Kidney (tissue), 14 donors: ENCODE measurements around the gene ZBTB47. TPM values are rescaled to one million over a fixed set of nuclear protein-coding genes. Genes with fewer than 3 reads are reported as not detected.
A peak's percentile ranks its signal among the peaks of the same experiment; 100 is the strongest.

Source experiments
- DNase-seq, 5 donors: peaks; one replicate each; pipeline ENCODE4 v3.0.0-alpha.2; 2013 to 2020
- FAIRE-seq: peaks from 2 replicates; lab custom pipeline; 2012; peaks lifted over from hg19 to GRCh38; lab: Jason Lieb, UNC
- H3K27ac ChIP-seq, 2 donors: one replicate each; pipeline ENCODE4 v1.7.0; 2013; ENCODE audit warnings: low read depth in 2 of 2, low read length in 2 of 2, inconsistent platforms in 1 of 2
- H3K27me3 ChIP-seq: one replicate; pipeline ENCODE4 v1.7.1; 2013; ENCODE audit warnings: low read length, inconsistent platforms; ENCODE audit not compliant: control insufficient read depth, insufficient read depth
- H3K36me3 ChIP-seq, 3 donors: one replicate each; pipeline versions ENCODE4 v1.7.0 to v1.7.1; 2013; ENCODE audit warnings: low read length in 3 of 3, control low read depth in 1 of 3, inconsistent platforms in 1 of 3; ENCODE audit not compliant: insufficient read depth in 3 of 3, control insufficient read depth in 2 of 3
- H3K4me1 ChIP-seq, 3 donors: one replicate each; pipeline versions ENCODE4 v1.7.0 to v1.7.1; 2013; ENCODE audit warnings: low read length in 3 of 3, inconsistent platforms in 1 of 3, low read depth in 1 of 3; ENCODE audit not compliant: control insufficient read depth in 2 of 3, insufficient read depth in 2 of 3
- H3K4me3 ChIP-seq, 3 donors: one replicate each; pipeline versions ENCODE4 v1.7.0 to v1.8.1; 2013; ENCODE audit warnings: low read length in 3 of 3, control low read depth in 1 of 3, inconsistent platforms in 1 of 3
- H3K9ac ChIP-seq, 3 donors: one replicate each; pipeline versions ENCODE4 v1.7.0 to v1.7.1; 2013; ENCODE audit warnings: low read length in 3 of 3, control low read depth in 1 of 3, inconsistent platforms in 1 of 3
- H3K9me3 ChIP-seq, 3 donors: one replicate each; pipeline versions ENCODE4 v1.7.0 to v1.7.1; 2013; ENCODE audit warnings: low read length in 3 of 3, control low read depth in 1 of 3, inconsistent platforms in 1 of 3; ENCODE audit not compliant: control insufficient read depth in 2 of 3, insufficient read depth in 1 of 3
- intact Hi-C: fragments of 100-400 bp; cut with DNase I; formaldehyde crosslinking; loops from one replicate; pipeline ENCODE4 v1.11.1; 2022
- polyA plus RNA-seq: library from polyadenylated mRNA; stranded (reverse); fragments of 350-450 nt; fragmentation: Illumina TruSeq; extraction: RNeasy Lipid Tissue Mini Kit (QIAGEN cat#74804); gene quantifications from one replicate; pipeline ENCODE4 v1.2.3, GENCODE V29; 2014; ENCODE audit warnings: low read depth, low replicate concordance; ENCODE audit not compliant: insufficient read depth
- total RNA-seq: library from RNA; stranded (reverse); fragmentation: NEBNext Ultra II Directional; extraction: Animal tissue kit (Norgen Biotek cat#: 25700); gene quantifications from one replicate; pipeline ENCODE4 v1.2.1, GENCODE V29; 2021
- TF ChIP-seq, protein P1 (sequence below): IDR thresholded peaks from 3 replicates; pipeline ENCODE4 v1.5.1; 2012; ENCODE audit warnings: mild to moderate bottlenecking, moderate library complexity, borderline replicate concordance; ENCODE audit not compliant: insufficient read depth; ENCODE audit errors: extremely low read depth
- donor health status: control.
- donor health status: control.
- donor health status: control.
- donor health status: control.
- donor health status: control.
- donor health status: DM: yes; HTN: yes; CAD: no.
- donor health status: Normal renal cell carcinoma (clear cell type).

ZBTB47 gene
- total and polyA plus RNA-seq, 2 donors from 2014 or later, result 7.8 to 26.6 TPM

DNA sequence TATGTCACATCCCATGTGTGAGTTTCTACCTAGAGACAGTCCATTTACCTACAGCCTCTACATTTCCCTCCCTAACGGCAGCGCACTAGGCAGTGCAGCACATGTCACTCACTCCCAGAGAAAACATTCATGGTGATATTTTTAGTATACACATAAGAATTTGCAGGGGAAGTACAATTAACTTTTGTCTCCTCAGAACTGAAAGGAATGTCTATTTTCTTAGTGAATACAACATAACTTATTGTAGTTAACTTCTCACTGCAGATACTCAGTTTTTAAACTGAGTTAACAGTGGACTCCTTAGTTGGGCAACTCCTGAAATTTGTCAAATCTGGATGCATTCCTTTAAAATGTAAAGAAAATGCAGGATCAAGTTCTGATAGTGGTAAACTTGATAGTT is 4.5 kb upstream of the ZBTB47 start:
- Histone ChIP-seq H3K27ac (no peak overlapping the region), H3K4me3 (no peak overlapping the region), H3K36me3 (peaks cover 4 to 14% (median 6%) of the 10 kb centered on the region in 3 donors), H3K9me3 (no peaks in the 10 kb centered on the region), H3K27me3 (no peaks in the 10 kb centered on the region), H3K4me1 (peaks cover 0 to 16% (median 10%) of the 10 kb centered on the region in 3 donors), H3K9ac (no peak overlapping the region)
- intact Hi-C loops, result no loop called here
- TF ChIP-seq, protein P1, sequence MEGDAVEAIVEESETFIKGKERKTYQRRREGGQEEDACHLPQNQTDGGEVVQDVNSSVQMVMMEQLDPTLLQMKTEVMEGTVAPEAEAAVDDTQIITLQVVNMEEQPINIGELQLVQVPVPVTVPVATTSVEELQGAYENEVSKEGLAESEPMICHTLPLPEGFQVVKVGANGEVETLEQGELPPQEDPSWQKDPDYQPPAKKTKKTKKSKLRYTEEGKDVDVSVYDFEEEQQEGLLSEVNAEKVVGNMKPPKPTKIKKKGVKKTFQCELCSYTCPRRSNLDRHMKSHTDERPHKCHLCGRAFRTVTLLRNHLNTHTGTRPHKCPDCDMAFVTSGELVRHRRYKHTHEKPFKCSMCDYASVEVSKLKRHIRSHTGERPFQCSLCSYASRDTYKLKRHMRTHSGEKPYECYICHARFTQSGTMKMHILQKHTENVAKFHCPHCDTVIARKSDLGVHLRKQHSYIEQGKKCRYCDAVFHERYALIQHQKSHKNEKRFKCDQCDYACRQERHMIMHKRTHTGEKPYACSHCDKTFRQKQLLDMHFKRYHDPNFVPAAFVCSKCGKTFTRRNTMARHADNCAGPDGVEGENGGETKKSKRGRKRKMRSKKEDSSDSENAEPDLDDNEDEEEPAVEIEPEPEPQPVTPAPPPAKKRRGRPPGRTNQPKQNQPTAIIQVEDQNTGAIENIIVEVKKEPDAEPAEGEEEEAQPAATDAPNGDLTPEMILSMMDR, result no peak
- FAIRE-seq (no peak), DNase-seq (no peak)

GRCh38 chr3:42649783-42650182 is 3.7 kb upstream of the ZBTB47 start:
- no peak overlapping the region for H3K27ac ChIP-seq
- no peak overlapping the region for H3K4me3 ChIP-seq
- TF ChIP-seq, protein P1, result no peak
- no peak for DNase-seq
- peaks cover 0 to 9% (median 1%) of the 10 kb centered on the region in 3 donors for H3K36me3 ChIP-seq
- FAIRE-seq, result no peak
- no peaks in the 10 kb centered on the region for H3K27me3 ChIP-seq
- H3K9ac ChIP-seq, result no peak overlapping the region
- H3K4me1 ChIP-seq, result peaks cover 0 to 16% (median 10%) of the 10 kb centered on the region in 3 donors
- intact Hi-C loops, result no loop called here
- no peaks in the 10 kb centered on the region for H3K9me3 ChIP-seq

DNA sequence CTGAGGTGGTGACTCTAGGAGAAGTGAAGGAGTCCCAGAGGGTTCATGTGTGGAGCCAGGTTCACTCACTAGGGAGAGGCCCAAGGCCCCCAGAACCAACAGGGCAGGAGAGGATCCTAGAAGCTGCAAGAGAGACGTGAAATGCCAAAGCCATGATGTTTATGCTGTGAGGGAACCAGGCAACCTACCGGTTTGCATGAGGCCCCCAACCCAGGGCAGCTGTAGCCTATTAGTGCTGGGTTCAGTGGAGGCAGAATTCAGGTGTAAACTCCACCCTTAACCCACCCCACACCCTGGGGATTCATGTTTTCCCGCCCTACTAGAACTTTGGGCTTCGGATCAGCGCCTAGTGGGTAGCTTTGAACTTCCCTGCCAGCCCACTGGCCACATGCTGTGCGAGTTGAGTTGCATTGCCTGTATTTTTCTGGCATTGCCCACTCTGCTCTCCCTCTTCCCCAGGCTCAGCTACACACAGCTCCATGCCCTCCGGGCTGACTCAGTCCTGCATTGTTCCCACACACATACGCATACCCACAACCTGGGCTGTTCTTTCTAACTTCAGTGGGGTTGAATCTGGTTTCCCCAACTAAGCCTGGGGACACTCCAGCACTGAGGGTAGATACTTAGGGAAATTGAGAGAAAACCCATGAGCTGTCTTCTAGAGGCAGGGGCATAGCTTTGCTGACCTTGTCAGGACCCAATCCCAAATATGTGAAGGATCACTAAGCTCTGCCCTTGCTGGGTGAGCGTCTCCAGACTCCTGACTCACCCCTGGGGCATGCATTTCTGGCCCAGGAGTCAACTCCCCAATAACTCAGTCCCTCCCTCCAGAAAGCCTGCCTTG is 2.0 kb upstream of the ZBTB47 start:
- H3K4me3 ChIP-seq, result no peak overlapping the region
- DNase-seq (peak in 1 of 5 donors; percentile 54), FAIRE-seq (no peak)
- TF ChIP-seq, protein P1, result no peak
- no peak overlapping the region for H3K27ac ChIP-seq
- no peak overlapping the region for H3K9ac ChIP-seq
- no peaks in the 10 kb centered on the region for H3K9me3 ChIP-seq
- peaks cover 0 to under 1% (median 0%) of the 10 kb centered on the region in 3 donors for H3K36me3 ChIP-seq
- peaks cover 0 to 23% (median 10%) of the 10 kb centered on the region in 3 donors for H3K4me1 ChIP-seq
- H3K27me3 ChIP-seq, result no peaks in the 10 kb centered on the region
- intact Hi-C loops, result no loop called here
